Non-pigmented ciliary epithelial cell (primary cell): ENCODE data around the gene FCAMR.
A peak's percentile ranks its signal among the peaks of the same experiment; 100 is the strongest.

Experiments
- DNase-seq: peaks from one replicate; pipeline ENCODE4 v3.0.0-alpha.2; 2010; ENCODE audit warnings: low read depth

FCAMR gene

DNA sequence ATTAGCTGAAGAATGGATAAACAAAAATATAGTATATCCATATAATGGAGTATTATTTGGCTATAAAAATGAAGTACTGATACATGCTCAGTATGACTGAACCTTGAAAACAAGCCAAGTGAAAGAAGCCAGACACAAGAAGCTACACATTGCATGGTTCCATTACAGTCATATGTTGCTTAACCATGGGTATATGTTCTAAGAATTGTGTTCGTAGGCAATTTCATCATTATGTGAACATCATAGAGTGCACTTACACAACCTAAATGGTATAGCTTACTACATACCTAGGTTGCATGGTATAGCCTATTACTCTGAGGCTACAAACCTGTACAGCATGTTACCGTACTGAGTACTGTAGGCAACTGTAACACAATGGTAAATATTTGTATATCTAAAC lies 28.6 kb upstream of the FCAMR start:
- DNase-seq = no peak

GRCh38 chr1:206992790-206993189 lies 22.5 kb upstream of the FCAMR start:
- no peak for DNase-seq

DNA sequence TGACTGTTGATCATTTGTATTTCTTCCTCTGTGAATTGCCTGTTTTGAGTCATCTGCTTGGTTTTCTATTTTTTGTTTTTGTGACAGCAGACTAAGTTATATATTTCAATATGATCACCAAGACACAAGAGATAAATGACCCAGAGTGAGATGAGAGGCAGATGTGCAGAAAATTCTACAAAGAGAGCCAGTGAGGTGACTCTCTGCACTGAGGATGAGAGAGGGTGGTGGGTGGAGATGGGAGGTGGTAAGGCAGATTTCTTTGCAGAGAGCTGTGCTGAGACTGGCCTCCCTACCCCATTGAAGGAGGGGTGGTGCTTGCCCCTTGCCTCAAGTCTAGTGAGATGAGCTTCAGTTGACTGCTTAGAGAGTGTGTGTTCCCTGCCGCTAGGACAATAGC lies 17.6 kb upstream of the FCAMR start:
- DNase-seq = no peak

DNA sequence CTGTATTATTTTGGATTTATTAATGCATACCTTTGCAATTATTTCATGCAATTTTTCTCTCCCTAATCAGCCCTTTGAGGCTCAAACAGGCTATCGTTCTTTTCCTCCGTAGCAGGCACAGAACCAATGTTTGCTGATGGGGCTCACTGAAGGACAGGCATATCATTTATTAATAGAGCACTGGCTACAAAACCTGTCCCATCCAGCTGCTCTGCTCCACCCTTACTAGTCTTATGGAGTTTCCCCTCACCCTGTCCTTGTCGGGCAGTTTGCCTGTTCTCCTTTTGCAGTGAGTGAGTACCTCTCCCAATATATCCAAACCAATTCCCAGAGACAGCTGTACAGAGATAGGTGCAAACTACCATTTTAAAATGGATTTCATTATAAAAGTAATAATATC lies 16.6 kb upstream of the FCAMR start:
- DNase-seq = no peak

GRCh38 chr1:206986402-206986801 lies 16.1 kb upstream of the FCAMR start:
- DNase-seq = no peak

GRCh38 chr1:206985162-206985749 lies 15.0 kb upstream of the FCAMR start:
- DNase-seq = no peak

DNA sequence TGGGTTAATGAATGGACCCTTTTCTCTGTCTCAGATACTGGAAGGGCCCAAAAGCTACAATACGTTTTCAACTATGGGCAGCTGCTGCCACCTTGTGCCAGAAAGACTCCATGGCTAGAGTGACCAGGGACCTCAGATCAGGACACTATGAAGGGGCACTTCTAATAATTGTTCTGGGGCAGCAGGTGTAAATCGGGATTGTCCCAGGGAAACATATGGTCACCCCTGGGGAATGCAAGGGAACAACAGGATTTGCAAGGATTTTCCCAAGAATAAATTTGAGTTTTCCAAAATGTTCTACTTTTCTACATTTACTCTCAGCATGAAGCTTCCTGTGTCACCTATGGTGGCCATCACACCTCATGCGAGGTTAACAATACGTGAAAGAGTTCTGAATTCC lies 12.0 kb upstream of the FCAMR start:
- no peak for DNase-seq

- DNase-seq = no peak
Measured at GRCh38 chr1:206979379-206980043, 9.3 kb upstream of the FCAMR start.

DNA sequence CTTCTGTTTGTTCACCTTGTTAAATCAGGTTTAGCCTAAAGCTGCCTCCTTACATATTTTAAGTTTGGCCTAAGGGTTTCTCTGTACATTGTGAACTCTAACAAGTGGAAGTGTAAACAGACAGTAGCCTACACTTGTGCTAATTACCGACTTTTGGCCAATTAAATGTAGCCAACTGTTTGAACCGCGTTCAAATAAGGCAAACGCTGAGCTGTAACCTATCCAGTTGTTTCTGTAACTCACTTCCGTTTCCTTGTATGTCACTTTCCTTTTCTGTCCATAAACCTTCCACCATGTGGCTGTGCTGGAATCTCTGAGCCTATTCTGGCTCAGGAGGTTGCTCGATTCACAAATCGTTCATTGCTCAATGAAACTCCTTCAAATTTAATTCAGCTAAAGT lies 8.0 kb upstream of the FCAMR start:
- no peak for DNase-seq

- no peak for DNase-seq
Measured at GRCh38 chr1:206975306-206975705, 5.0 kb upstream of the FCAMR start.

DNA sequence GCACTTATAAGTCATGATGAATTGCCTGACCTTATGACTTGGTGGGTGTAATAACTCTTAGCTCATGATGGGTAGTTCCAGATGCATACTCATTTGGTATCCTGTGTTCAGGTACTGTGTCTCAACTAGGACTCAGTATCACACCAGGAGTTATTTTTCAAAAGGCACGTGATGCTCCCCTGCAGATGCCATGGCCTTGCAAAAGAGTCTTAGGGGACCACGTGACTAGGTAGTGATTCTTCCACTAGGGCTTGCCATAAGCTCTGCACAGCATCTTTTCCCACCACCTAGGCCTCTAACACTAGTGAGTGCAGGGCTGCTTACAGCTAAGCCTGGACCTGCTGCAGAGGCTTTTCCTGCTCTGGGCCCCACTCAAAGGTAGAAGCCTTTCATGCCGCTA lies 3.9 kb upstream of the FCAMR start:
- DNase-seq = no peak

DNA sequence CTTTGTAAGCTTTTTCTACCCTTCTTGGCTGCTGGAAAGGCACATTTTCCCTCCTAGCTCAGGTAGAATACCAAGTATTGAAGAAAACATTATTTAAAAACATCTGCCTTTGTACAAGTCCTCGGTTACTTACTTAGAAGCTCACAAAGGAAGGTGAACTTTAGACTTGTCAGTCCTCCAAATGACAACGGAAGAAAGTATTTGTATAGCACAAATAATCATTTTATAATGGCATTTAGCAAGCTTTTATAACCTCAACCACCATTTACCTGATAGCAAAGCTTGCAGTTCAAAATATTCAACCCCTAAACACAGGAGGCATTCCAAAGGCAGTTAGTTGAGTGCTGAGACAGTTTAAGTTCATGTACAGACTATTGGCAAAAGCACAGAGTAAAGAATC lies 2.5 kb upstream of the FCAMR start:
- no peak for DNase-seq

GRCh38 chr1:206971029-206971655 lies 882 bp upstream of the FCAMR start:
- DNase-seq = no peak

- no peak for DNase-seq
Measured at GRCh38 chr1:206969090-206969489, 1.2 kb downstream of the FCAMR start.

GRCh38 chr1:206967096-206967849 lies 3.0 kb downstream of the FCAMR start:
- peak; percentile 5 for DNase-seq

DNA sequence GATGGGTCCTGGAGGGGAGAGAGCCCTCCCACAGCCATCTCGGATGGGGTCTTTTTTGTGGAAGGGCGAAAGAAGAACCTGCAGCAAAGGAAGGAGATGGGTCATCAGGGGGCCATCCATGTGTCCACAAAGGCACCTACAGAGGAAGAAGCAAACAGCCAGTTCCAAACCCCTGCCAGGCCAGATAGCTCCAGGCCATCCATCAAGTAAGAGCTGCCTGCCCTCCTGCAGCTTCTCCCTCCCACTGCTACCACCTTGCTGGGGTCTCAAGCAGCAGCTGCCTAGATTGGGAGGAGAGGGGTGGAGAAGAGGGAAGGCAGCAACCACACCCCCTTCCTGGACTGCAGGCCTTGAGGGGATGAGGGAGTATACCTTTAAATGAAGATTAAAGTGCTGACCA lies 4.5 kb downstream of the FCAMR start:
- DNase-seq = no peak

DNA sequence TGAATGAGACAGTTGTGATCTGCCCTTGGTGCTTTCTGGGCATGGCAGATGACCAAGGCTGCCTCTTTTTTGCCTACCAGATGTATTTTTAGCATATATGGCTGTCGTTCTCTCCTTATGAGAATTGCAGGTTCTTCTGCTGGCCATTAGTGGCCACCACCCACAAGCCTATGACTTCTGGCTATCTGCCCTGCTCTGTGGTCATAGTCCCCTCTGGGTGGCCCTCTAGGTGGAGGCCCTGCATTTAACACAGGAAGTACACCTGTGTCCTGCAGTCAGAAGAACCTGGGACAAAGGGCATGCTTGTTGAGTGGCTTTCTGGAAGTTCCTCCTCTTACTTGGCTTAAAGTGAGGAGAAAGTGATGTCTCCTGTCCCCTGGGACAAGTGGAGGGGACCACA lies 6.5 kb downstream of the FCAMR start:
- no peak for DNase-seq

DNA sequence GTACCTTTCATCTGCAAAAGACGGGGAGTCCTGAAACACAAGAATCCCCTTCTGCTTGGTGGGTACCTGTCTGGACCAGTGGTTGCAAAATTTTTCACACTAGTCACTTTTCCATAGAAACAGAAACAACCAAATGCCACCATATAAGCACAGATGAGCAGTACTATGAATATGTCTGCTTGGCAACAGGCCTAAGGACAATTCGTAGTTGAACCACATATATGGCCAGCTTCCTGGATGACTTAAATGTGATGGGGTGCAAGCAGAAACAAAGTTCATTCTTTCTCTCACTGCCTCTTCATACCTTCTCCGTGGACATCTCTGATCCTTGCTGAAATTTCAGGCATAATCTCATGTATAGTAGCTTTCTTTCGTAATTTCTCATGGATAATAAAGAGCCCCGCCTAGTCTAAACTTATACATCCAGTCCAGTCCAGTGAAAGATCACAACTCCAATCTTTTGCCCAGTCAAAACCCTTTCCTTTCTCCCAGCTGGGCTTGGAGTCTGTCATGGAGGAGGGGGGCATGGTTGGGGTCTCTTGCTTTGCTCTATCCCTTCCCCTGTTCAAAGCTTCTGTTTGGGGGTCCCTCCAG lies 7.0 kb downstream of the FCAMR start:
- DNase-seq = peak; percentile 1

DNA sequence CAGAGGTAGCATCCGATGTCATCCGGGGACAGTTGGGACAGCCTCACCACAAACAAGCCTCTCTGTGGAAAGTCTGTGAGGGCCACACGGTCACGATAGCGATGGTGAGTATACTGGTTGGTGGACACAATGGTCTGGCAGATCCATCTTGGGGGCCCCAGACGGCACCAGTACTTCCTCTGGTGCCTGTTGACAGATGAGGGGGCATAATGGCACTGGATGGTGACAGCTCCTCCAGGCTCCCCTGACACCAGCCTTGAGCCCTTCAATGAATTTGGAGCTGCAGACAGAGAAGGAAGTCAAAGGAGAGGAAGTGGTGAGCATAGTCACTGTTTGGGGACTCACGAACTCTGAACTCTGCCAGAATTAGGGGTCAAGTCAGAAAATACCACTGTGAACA lies 8.0 kb downstream of the FCAMR start:
- DNase-seq = no peak

GRCh38 chr1:206961668-206962067 lies 8.6 kb downstream of the FCAMR start:
- no peak for DNase-seq

DNA sequence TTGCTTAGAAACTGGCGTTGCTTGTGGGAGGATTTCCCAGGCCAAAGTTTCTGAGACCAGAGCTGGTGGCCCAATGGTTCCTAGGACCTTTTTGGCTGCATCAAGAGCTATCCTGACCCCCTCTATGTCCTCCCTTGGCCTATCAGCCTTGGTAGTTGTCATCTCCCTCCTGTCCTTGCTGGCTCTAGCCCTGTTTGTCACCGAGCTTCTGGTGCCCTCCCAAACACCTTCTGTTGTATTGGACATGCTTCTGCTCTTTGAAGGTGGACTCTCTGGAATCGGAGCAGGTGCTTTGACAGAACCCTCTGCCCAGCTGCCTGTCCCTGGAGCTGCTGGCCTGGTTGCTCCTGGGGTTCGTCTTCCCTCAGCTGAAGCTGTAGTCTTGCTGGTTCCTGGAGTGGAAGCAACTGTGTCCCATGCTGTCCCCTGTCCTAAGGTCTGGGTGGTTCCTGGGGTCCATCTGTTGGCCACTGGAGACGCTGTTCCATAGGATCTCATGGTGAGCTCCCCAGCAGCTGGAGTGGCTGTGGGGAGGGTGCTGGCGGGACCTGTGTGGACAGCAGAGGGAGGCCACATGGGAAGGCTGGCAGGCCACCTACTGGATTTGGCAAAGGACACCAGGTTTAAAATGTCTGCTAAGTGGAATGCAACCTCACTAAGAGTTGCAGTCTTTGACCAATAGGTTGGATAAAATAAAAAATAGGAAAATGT lies 9.4 kb downstream of the FCAMR start:
- no peak for DNase-seq

- no peak for DNase-seq
Measured at GRCh38 chr1:206958144-206958543, 12.1 kb downstream of the FCAMR start.
